ENCODE measurements around the gene HECTD4.

- TF ChIP-seq CTCF (conservative IDR thresholded peaks at IDR 0.05): no peak
- TF ChIP-seq EZH2 (IDR thresholded peaks at IDR 0.05; ENCODE audit: low read depth): no peak
Observed at GRCh38 chr12:112314981-112315380, 67.2 kb downstream of the HECTD4 start.

All from PC-9 (cell line).